ENCODE data around the gene NCOA3. TPM values are rescaled to one million over a fixed set of nuclear protein-coding genes. Genes with fewer than 3 reads are reported as not detected.

The NCOA3 gene
- total and polyA plus RNA-seq, 2 experiments from 2014 or later, result 6.7 to 25.8 TPM

DNA sequence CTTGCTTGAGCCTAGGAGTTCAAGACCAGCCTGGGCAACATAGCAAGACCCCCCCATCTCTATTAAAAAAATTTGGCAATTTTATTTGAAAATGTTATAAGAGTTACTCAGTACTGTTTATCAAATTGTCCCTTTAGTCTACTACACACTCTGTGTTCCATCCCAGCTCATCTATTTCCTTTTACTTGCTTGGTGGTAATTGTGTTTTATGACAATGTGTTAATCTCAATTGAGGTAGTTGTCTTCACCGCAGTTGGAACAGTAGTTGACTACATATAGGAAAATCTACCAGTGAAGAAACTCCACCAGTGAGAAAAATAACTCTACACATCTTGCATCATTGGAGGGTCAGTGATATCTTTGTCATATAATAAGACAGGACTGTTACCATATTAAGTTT, 8.0 kb downstream of the NCOA3 start (continued):
- TF ChIP-seq, protein P1, sequence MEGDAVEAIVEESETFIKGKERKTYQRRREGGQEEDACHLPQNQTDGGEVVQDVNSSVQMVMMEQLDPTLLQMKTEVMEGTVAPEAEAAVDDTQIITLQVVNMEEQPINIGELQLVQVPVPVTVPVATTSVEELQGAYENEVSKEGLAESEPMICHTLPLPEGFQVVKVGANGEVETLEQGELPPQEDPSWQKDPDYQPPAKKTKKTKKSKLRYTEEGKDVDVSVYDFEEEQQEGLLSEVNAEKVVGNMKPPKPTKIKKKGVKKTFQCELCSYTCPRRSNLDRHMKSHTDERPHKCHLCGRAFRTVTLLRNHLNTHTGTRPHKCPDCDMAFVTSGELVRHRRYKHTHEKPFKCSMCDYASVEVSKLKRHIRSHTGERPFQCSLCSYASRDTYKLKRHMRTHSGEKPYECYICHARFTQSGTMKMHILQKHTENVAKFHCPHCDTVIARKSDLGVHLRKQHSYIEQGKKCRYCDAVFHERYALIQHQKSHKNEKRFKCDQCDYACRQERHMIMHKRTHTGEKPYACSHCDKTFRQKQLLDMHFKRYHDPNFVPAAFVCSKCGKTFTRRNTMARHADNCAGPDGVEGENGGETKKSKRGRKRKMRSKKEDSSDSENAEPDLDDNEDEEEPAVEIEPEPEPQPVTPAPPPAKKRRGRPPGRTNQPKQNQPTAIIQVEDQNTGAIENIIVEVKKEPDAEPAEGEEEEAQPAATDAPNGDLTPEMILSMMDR (conservative IDR thresholded peaks at IDR 0.05; ENCODE audit: low read depth in 2 of 2), result no peak
- TF ChIP-seq ZNF114 (CRISPR knock-in tag; IDR thresholded peaks at IDR 0.05) (no peak), POLR2AphosphoS5 (IDR thresholded peaks at IDR 0.05; ENCODE audit: low read depth) (no peak), CREB1 (CRISPR knock-in tag; IDR thresholded peaks at IDR 0.05; ENCODE audit: low read depth) (no peak), JUNB (IDR thresholded peaks at IDR 0.05; ENCODE audit: unreplicated experiment) (no peak)
- TF ChIP-seq, protein P2, sequence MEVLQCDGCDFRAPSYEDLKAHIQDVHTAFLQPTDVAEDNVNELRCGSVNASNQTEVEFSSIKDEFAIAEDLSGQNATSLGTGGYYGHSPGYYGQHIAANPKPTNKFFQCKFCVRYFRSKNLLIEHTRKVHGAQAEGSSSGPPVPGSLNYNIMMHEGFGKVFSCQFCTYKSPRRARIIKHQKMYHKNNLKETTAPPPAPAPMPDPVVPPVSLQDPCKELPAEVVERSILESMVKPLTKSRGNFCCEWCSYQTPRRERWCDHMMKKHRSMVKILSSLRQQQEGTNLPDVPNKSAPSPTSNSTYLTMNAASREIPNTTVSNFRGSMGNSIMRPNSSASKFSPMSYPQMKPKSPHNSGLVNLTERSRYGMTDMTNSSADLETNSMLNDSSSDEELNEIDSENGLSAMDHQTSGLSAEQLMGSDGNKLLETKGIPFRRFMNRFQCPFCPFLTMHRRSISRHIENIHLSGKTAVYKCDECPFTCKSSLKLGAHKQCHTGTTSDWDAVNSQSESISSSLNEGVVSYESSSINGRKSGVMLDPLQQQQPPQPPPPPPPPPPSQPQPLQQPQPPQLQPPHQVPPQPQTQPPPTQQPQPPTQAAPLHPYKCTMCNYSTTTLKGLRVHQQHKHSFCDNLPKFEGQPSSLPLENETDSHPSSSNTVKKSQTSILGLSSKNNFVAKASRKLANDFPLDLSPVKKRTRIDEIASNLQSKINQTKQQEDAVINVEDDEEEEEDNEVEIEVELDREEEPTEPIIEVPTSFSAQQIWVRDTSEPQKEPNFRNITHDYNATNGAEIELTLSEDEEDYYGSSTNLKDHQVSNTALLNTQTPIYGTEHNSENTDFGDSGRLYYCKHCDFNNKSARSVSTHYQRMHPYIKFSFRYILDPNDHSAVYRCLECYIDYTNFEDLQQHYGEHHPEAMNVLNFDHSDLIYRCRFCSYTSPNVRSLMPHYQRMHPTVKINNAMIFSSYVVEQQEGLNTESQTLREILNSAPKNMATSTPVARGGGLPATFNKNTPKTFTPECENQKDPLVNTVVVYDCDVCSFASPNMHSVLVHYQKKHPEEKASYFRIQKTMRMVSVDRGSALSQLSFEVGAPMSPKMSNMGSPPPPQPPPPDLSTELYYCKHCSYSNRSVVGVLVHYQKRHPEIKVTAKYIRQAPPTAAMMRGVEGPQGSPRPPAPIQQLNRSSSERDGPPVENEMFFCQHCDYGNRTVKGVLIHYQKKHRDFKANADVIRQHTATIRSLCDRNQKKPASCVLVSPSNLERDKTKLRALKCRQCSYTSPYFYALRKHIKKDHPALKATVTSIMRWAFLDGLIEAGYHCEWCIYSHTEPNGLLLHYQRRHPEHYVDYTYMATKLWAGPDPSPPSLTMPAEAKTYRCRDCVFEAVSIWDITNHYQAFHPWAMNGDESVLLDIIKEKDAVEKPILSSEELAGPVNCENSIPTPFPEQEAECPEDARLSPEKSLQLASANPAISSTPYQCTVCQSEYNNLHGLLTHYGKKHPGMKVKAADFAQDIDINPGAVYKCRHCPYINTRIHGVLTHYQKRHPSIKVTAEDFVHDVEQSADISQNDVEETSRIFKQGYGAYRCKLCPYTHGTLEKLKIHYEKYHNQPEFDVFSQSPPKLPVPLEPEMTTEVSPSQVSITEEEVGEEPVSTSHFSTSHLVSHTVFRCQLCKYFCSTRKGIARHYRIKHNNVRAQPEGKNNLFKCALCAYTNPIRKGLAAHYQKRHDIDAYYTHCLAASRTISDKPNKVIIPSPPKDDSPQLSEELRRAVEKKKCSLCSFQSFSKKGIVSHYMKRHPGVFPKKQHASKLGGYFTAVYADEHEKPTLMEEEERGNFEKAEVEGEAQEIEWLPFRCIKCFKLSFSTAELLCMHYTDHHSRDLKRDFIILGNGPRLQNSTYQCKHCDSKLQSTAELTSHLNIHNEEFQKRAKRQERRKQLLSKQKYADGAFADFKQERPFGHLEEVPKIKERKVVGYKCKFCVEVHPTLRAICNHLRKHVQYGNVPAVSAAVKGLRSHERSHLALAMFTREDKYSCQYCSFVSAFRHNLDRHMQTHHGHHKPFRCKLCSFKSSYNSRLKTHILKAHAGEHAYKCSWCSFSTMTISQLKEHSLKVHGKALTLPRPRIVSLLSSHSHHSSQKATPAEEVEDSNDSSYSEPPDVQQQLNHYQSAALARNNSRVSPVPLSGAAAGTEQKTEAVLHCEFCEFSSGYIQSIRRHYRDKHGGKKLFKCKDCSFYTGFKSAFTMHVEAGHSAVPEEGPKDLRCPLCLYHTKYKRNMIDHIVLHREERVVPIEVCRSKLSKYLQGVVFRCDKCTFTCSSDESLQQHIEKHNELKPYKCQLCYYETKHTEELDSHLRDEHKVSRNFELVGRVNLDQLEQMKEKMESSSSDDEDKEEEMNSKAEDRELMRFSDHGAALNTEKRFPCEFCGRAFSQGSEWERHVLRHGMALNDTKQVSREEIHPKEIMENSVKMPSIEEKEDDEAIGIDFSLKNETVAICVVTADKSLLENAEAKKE (CRISPR knock-in tag; IDR thresholded peaks at IDR 0.05), result no peak

DNA sequence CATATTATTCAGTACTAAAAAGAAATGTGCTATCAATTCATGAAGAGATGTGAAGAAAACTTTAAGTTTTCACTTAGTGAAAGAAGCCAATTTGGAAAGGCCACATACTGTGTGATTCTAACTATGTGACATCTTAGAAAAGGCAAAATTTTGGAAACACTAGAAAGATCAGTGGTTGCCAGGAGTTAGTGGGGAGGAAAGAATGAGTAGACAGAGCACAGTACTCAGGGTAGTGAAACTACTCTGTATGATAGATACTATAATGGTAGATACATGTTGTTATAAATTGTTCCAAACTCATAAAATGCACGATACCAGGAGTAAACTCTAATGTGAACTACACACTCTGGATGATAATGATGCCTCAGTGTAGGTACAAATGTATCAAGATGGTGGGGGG, 14.2 kb downstream of the NCOA3 start:
- peaks cover 4% of the 10 kb centered on the region; the same call in 1 of the 2 replicates for H3K36me3 ChIP-seq (ENCODE audit: insufficient read depth)
- no peaks in the 10 kb centered on the region for H3K27me3 ChIP-seq (ENCODE audit: insufficient read depth)
- H2AFZ ChIP-seq, result no peak overlapping the region
- peaks cover 99% of the 10 kb centered on the region for H3K79me2 ChIP-seq (replicated peaks; ENCODE audit: insufficient read depth)
- Mint-ChIP-seq H3K27ac (no peak overlapping the region; the same call in 1 of the 2 replicates), H3K36me3 (ENCODE audit: low read depth) (peaks cover 24% of the 10 kb centered on the region), H3K4me3 (no peak overlapping the region), H3K27me3 (ENCODE audit: insufficient read depth, low read depth, poor library complexity) (peaks cover 5% of the 10 kb centered on the region), H3K9me3 (peaks cover 16% of the 10 kb centered on the region), H3K4me1 (no peaks in the 10 kb centered on the region)
- DNase-seq (ENCODE audit: low spot score) (no peak), ATAC-seq (no peak)
- no peak overlapping the region for H3K4me3 ChIP-seq
- H3F3A ChIP-seq (replicated peaks; ENCODE audit: low read depth), result no peaks in the 10 kb centered on the region
- no peak overlapping the region for H3K4me2 ChIP-seq
- TF ChIP-seq JUNB (IDR thresholded peaks at IDR 0.05; ENCODE audit: unreplicated experiment) (no peak), EZH2phosphoT487 (IDR thresholded peaks at IDR 0.05; ENCODE audit: unreplicated experiment) (no peak), CREB1 (CRISPR knock-in tag; IDR thresholded peaks at IDR 0.05; ENCODE audit: low read depth) (no peak), ZNF331 (CRISPR knock-in tag; IDR thresholded peaks at IDR 0.05; ENCODE audit: low read depth) (no peak)
- TF ChIP-seq, protein P2 (CRISPR knock-in tag; IDR thresholded peaks at IDR 0.05), result no peak
- no peak overlapping the region for H3K27ac ChIP-seq (ENCODE audit: low read depth)
- 0 out of 2 replicates have a peak, but pooled peaks cover 5% of the 10 kb centered on the region for H4K20me1 ChIP-seq (replicated peaks; ENCODE audit: insufficient read depth)
- no peaks in the 10 kb centered on the region for H3K4me1 ChIP-seq (ENCODE audit: insufficient read depth)
- no peaks in the 10 kb centered on the region for H3K9me2 ChIP-seq (ENCODE audit: insufficient read depth)

Measured in GM23338 (cell line).